Epithelial cell of prostate (primary cell): Measurements from ENCODE around the gene TOP1.
"Not testable (repeated sequence)": the region's sequence is repeated elsewhere in the genome, so short reads cannot be mapped to it uniquely, and the experiment has no call there.

Experiments used
- DNase-seq: peaks from one replicate; pipeline ENCODE4 v3.0.0-alpha.2; 2011; ENCODE audit warnings: low read depth, low spot score
- H3K27ac ChIP-seq: fragments of 450-650 bp; 2 replicates; pipeline ENCODE4 v1.5.1; 2017; ENCODE audit warnings: mild to moderate bottlenecking

TOP1 gene

DNA sequence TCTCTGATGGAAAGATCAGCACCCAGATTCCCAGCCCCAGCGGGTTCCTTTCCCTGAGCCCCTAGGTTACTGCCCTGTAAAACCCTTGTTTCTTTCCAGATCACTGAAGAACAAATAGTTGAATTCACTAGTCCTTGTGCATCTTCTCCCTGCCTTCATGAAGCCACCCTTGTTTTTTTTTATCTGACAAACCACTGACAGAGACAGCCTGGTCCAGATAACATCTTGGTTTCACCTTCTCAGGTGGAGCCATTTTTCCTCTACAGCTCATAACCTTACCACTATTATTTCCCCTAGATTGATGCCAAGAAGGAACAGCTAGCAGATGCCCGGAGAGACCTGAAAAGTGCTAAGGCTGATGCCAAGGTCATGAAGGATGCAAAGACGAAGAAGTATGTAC, 92.8 kb downstream of the TOP1 start:
- no peak for DNase-seq
- no peak overlapping the region for H3K27ac ChIP-seq

DNA sequence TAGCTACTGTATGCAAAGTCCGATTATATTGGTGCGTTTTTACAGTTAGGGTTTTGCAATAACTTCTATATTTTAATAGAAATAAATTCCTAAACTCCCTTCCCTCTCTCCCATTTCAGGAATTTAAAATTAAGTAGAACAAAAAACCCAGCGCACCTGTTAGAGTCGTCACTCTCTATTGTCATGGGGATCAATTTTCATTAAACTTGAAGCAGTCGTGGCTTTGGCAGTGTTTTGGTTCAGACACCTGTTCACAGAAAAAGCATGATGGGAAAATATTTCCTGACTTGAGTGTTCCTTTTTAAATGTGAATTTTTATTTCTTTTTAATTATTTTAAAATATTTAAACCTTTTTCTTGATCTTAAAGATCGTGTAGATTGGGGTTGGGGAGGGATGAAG, 95.0 kb downstream of the TOP1 start:
- no peak for DNase-seq

DNA sequence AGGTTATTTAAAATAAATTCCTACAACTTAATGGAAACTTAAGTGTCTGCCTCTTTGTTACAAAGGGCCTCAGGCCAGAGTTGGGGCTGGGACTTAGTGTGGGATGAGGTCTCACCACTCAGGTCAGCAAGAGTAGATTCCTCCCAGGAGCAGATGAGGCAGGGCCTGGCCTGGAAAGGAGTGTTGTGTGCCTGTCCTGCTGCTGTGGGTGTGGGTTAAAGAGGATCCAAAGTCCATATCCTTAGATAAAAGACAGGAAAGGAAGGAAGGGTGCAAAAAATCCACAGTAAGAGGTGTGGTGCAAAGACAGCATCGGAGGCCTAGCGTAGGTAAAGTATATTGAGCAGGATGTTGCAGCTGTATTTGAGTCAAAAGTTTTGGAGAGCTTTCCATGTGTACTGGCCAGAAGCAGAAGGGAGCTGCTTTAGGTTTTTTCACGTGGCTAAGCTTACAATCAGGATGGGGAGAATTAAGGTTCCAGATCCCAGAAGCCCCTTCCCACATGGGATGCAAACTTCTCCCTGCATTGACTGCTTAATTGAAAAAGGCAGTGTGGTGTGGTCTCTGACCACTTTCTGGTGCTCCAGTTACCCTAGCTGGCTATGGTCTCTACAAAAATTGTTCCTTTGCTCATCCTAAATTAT, 96.0 kb downstream of the TOP1 start:
- no peak overlapping the region for H3K27ac ChIP-seq
- no peak for DNase-seq

More for the DNA sequence above, 95.0 kb downstream of the TOP1 start:
- no peak overlapping the region for H3K27ac ChIP-seq

DNA sequence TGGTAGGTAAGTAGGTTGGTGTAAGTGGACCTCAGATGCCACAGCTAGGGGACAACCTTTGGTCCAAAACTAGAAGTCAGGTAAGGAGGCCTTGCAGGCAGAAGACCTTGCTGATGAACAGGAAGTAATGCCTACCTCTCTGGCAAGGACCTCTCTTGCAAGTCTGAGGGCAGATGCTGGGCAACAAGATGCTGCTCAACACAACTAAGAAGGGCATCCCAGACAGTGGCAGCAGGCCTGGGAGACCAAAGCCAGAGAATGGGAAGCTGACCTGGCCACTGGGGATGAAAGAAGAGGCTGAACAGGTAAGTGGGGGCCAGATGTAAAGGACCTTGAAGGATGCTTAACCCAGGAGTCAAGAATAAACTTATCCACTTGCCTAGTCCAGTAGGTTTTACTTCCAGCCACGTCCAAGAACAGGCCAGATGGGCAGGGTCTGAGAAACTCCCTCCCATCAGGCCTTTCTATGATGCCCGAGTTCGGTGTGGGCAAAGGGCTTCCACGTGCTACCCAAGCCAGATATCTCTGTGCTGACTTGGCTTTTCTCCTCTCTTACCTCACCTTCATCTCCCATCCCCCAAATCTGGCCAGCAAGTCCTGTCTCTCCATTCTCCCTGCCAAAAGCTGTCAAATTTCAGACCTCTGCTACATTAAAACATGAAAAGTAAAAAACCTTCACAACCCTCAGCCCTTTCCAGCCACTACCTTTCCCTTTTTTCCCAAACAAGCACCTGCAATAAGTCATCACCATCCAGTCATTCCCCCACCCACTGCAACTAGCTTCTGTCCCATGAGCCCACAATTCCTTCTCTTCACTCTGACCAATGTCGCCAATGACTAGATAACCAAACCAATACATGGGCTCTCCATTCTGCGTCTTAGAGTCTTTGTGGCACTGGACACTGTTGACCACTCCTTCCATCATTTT, 97.2 kb downstream of the TOP1 start:
- no peak for DNase-seq
- no peak overlapping the region for H3K27ac ChIP-seq

DNA sequence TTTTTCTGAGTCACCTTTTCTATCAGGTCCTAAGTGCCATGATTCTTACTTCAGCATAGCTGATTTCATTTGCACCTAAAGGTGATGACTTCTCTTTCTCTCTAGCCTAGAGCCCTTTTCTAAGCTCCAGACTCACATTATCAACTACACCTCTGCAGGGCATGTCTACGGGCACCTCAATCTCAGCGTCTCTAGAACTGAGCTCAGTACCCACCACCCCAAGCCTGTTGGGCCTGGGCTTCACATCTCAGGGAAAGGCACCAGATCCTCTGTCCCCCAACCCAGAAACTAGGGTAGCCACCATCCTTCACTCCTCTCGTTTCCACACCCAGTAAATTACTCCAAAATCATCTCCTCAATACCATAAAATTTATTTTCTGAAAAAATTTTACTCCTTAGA, 98.1 kb downstream of the TOP1 start:
- DNase-seq, result no peak
- H3K27ac ChIP-seq, result no peak overlapping the region

DNA sequence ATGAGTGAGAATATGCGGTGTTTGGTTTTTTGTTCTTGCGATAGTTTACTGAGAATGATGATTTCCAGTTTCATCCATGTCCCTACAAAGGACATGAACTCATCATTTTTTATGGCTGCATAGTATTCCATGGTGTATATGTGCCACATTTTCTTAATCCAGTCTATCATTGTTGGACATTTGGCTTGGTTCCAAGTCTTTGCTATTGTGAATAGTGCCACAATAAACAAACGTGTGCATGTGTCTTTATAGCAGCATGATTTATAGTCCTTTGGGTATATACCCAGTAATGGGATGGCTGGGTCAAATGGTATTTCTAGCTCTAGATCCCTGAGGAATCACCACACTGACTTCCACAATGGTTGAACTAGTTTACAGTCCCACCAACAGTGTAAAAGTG, 99.7 kb downstream of the TOP1 start:
- not testable (repeated sequence) for DNase-seq, H3K27ac ChIP-seq

DNA sequence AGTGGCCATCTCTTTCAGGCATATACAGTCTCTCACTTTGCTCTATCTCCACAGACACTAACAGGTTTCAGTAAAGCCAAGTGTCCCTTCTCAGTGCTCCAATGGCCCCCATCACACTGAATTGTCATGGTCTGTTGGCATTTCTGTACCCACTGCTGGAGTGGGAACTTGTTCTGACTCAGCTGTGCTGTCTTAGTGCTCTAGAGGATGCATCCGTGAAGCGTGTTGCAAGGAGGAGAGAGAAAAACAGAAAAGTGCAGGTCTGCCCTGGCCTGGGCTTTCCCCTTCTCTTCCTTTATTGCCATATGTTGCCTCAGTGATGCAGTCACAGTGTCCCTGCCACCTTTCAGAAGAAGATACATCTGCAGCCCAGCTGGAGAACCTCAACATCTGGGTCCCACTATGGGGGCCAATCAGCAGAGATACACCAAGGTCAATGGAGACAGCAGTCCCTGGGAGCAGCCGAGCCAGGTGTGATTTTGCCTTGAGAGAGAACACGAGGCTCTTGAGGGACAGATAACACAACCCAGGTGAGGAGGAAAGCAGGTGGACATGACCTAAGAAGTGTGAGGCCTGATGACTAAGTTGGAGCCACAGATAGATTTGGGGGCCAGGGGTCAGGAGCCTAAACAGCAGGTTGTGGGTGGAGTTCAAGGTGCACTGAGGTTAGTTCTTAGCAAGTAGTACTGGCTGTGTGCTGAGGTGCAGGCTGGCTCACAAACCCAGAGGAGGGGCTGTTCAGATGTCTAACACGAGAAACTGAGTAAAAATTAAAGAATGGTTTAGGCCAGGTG, 103.2 kb downstream of the TOP1 start:
- peak overlapping the region; percentile 76 for H3K27ac ChIP-seq
- DNase-seq, result no peak

DNA sequence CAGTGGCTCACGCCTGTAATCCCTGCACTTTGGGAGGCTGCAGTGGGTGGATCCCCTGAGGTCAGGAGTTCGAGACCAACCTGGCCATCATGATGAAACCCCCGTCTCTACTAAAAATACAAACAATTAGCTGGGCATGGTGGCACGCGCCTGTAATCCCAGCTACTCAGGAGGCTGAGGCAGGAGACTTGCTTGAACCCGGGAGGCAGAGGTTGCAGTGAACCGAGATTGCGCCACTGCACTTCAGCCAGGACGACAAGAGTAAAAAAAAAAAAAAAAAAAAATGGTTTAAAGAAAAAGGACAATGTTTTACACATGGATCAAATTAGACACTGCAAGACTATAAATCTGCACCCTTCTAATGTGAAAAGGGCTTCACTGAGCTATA, 103.8 kb downstream of the TOP1 start:
- DNase-seq, result not testable (repeated sequence)

DNA sequence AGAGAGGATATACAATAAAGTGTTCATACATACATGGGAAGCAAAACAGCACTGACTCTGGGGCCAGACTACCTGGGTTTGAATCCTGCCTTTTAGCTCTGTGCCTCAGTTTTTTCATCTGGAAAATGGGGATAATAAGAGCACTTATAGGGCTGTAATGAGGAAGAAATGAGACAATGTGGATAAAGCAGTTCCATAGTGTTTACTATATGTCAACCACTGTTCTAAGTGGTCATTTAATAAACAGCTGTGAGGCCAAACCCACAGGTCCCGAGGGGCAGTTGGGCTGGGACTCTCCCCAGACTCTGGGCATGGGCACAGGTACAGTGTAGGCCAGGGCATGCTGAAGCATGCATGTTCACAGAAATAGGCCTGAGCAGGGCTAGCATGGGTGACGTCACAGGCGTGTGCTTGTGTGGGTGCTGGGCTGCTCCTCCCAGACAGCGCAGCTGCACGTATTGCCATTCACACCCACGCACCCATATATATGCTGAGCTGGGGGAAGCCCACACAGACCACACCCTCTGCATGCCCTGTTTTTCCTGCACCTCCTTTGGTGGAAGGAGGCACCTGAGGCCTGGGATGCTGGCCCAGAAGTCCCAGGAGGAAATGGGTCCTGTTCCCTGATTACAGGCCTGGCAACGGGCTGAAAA, 105.2 kb downstream of the TOP1 start:
- H3K27ac ChIP-seq, result peak overlapping the region; percentile 76
- peak; percentile 96 for DNase-seq

More for the DNA sequence above, 103.8 kb downstream of the TOP1 start:
- peak overlapping the region; percentile 76 for H3K27ac ChIP-seq

DNA sequence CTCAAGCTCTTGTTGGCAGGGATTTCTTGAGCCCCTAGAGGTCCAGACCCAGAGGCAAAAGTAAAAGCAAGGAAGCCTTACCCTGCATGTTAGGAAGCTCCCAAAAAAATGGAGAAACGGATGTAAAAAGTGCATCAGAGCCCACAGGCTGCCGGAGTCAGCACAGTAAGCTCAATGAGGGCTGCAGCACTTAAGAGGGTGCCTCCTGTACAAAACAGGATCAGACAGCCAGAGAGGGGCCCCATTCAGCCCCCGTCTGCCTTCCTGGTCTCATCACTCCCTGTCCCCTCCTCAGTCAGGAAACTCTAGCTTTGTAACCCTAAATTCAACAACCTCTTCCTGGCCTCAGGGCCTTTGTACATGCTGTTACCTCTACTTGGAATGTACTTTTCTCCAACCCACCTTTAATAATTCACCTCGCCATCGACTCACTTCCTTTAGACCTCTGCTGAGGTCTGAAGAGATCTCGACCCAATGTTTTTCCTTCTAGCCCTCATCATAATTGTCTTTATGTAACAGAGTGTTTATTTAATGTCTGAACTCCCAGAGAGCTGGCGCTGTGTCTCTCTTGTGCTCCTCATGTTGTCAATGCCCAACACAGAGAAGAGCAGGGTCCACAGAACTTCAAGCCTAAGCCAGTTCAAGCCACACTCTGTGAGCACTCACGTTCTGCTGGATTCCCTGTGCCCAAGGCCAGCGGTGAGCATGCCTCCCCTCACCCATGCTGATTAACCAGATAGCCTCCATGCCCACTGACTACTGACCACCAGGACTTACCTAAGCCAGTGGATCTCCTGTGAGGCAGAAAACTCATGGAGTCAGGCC, 106.0 kb downstream of the TOP1 start:
- H3K27ac ChIP-seq, result peak overlapping the region; percentile 76

DNA sequence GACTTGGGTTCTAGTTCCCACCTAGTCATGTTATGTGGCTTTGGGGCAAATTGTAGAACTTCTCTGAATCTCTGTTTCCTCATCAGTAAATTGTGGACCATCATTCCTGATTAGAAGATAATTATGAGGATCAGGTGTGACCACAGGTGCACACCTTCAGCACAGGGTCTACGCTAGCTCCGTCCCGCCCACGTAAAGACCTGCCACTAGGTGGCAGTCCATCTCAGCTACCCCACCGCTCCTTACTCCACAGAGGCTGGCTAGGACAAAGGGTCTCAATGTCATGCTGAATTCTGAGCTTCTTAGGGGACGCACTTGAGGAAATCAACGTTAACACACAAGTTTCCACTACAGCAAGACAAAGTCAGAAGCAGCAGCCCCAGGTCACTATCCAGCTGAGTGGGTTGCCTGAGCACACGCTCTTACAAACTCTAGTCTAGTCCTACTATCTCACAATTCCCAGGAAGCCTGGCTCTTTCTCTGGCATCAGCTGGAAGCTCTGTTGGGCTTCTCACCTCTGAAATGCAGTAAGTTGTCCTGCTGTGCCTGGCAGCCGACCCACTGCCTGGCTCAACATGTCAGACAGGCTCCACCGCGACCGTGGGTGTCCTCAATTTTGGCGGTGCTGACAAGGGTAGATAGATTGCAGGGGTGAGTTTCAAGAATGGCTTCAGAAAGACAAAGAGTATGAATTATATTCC, 106.7 kb downstream of the TOP1 start:
- peak overlapping the region; percentile 76 for H3K27ac ChIP-seq
- no peak for DNase-seq

More for the DNA sequence above, 106.0 kb downstream of the TOP1 start:
- DNase-seq, result no peak

DNA sequence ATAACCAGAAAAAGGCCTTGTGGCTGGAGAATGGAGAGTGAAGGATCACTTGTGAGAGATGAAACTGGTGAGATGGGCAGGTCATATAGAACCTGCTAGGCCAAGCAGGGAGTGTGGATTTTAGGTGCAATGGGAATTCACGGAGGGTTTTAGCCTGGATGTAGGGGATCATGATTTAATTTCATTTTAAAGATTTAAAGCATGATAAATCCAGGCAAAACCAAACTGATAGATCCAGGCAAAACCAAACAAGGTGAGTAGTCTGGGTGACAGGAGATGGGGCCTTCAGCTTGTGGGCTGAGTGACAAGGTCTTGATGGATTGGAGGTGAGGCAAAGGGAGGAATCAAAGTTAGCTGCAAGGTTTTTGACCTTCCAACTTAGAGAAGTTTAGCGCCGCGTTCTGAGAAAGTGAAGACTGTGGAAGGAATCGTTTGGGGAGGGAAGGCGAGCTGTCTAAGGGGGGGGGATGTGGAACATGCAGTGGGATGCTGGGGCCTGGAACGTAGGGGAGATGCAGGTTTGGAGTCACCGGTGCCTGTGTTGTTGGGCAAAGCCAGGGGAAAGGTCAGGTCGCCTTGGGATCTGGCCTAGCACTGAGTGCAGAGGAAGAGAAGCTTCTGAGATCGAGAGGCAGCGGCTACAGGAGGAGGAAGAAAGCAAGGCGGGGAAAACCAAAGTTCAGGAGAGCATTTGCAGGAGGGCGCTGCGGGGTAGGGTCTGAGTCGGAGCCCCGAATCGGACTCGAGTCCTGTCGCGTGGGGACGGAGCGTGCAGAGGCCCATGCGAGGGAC, 107.5 kb downstream of the TOP1 start:
- DNase-seq, result no peak
- H3K27ac ChIP-seq, result peak overlapping the region; percentile 76

DNA sequence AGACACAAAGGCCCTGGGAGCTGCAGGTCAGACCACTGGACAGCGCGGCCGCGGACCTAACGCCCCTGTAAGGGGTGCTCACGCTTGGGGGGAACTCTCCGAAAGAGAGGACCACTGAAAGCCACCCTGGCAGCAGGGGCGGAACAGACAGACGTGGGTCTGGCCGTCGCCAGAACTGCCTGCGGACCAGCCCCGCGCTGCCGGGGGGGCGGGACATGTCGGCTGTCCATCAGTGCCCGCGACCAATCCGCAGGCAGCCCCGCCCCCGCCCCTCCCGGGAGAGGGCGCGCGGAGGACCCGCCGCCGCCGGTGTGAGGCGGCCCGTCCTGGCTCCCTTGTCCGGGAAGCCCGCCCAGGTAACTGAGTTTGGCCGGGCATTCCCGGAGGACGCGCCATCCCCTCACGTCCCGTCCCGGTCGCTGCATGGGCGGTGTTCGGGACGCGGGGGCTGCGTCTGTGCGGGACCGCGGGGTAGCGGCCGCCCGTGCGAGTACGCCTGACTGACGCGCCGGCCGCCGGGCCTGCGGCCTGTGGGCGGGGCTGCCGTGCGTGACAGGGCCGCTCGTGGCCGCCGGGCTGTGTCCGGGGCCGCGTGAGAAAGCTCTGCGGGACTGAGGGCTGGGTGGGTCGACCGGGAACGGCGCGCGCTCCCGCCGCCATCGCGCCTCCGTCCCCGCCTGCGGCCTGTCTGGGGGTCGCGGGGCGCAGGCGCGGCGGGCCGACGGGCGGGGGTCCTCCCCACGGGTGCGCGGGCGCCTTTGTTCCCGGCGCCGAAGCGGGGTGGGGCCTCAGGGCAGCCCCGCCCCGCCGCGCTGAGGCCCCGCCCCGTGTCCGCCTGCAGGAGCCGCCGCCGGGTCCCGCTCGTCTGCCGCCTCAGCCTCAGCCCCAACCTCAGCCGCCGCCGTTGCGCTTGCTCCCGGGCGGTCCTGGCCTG, 108.3 kb downstream of the TOP1 start, which contains the start of gene PLCG1:
PLCG1 (plus strand) TSS at position 864 of the 934 bp plus-strand sequence. CDS start 99 bp downstream, outside the sequence.
- peak; percentile 37 for DNase-seq
- H3K27ac ChIP-seq, result peak within 1 kb of the TSS; percentile 70

DNA sequence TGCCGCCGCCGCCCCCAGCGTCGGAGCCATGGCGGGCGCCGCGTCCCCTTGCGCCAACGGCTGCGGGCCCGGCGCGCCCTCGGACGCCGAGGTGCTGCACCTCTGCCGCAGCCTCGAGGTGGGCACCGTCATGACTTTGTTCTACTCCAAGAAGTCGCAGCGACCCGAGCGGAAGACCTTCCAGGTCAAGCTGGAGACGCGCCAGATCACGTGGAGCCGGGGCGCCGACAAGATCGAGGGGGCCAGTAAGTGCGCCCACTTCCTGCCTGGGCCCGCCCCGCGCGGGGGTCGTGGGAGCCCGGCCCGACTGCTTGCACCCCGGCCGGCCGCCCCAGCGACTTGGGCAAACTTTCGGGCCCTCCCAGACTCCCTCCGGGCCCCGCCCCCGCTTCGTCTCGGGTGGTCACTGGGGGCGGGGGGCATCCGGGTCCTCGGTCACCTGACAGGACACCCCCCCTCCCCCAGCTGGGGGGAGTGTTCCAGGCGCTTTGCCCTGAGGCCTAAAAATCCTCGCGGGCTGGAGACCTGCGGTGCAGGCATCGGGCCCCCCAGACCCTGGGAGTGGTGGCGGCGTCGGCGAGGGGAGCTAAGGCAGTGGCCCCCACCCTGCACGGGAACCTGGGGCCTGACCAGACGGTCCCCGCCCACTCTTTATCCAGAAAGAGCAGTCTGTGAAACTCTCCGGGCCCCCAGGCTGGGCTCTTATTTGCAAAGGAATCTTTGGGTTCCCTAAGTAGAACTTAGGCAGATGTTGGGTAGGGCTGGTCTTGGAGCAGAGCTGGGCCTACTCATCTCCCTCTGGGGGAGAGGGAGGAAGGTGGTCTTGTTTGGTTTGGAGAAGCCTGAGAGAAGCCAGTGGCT, 109.2 kb downstream of the TOP1 start:
- peak overlapping the region; percentile 70 for H3K27ac ChIP-seq
- DNase-seq, result no peak

DNA sequence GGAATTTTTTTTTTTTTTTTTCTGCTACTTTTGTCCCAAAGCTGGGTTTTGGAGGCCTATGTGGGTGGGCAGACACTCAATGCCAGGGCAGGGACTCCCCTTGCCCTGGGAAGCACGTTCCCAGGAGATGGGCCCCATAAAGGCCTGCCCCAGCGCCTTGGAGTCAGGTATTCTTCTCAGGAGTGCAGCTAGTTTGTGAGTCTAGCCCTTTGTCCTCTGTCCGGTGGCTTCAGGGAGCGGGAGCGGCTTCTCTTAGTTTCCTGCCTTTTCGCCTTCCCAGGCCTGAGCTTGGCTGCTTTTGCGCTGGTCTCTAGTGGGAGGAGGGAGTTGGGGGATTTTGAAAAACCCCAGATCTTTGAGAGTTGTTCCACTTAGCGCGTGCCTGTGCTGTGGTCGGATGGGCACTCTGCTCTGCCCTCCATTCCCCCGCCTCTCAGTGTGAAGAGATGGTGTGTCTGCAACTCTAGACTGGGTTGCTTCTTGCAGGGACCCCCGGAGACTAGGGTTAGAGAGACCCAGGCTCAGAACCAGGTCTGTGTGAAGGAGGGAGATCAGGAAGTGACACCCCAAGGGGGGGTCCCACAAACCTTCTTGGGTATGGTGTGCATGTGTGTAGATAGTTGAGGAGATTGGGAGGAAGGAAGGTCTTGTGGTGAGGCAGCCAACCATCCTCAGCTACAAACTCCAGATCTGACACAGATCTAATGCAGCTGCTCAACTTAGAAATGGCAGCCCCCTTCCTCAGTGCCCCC, 110.0 kb downstream of the TOP1 start:
- no peak for DNase-seq
- peak overlapping the region; percentile 70 for H3K27ac ChIP-seq
